ENCODE measurements around the gene ARV1.

- no peak for TF ChIP-seq TOE1 (CRISPR knock-in tag; IDR thresholded peaks at IDR 0.05)
- TF ChIP-seq RFX5 (IDR thresholded peaks at IDR 0.05; ENCODE audit: low read depth, low read length), result no peak
- no peak for TF ChIP-seq ISX (CRISPR knock-in tag; conservative IDR thresholded peaks at IDR 0.05)
- TF ChIP-seq ZSCAN29 (CRISPR knock-in tag; conservative IDR thresholded peaks at IDR 0.05), result no peak
- no peak for TF ChIP-seq ZNF569 (CRISPR knock-in tag; IDR thresholded peaks at IDR 0.05; ENCODE audit: borderline replicate concordance)
- TF ChIP-seq CTCF (CRISPR knock-in tag; IDR thresholded peaks at IDR 0.05), result no peak
- TF ChIP-seq POLR2AphosphoS2 (IDR thresholded peaks at IDR 0.05; ENCODE audit: low read depth, low read length), result no peak
- TF ChIP-seq POLR2AphosphoS5 (IDR thresholded peaks at IDR 0.05; ENCODE audit: low read depth, low read length), result no peak
- TF ChIP-seq POLR2A (IDR thresholded peaks at IDR 0.05; ENCODE audit: insufficient read depth in 1 of 2, low read depth in 2 of 2, low read length in 2 of 2), result no peak
- no peak for TF ChIP-seq ZBTB26 (CRISPR knock-in tag; IDR thresholded peaks at IDR 0.05; ENCODE audit: borderline replicate concordance)
- no peak for TF ChIP-seq ZNF740 (CRISPR knock-in tag; IDR thresholded peaks at IDR 0.05)
- TF ChIP-seq REST (IDR thresholded peaks at IDR 0.05; ENCODE audit: borderline replicate concordance in 1 of 2, low read depth in 1 of 2, low read length in 2 of 2), result no peak
- no peak for TF ChIP-seq RXRA (CRISPR knock-in tag; IDR thresholded peaks at IDR 0.05)
Measured at GRCh38 chr1:230977761-230978490, 968 bp upstream of the ARV1 start.

Measured in HepG2 (cell line).